H9 (cell line): ENCODE measurements around the gene SDHB. TPM values are rescaled to one million over a fixed set of nuclear protein-coding genes. Genes with fewer than 3 reads are reported as not detected.

Source experiments
- DNase-seq: peaks from one replicate; pipeline ENCODE4 v3.0.0-alpha.2; 2017
- H2AFZ ChIP-seq: one replicate; pipeline ENCODE4 v1.6.1; 2013; ENCODE audit warnings: mild to moderate bottlenecking, low read length, control low read depth, moderate library complexity
- H2AK5ac ChIP-seq: 2 replicates; pipeline ENCODE4 v1.6.1; 2013; ENCODE audit warnings: low read length, control low read depth, mixed read lengths; ENCODE audit not compliant: insufficient read length
- H2BK120ac ChIP-seq: one replicate; pipeline ENCODE4 v1.6.1; 2013; ENCODE audit warnings: low read depth, mild to moderate bottlenecking, low read length, control low read depth, inconsistent platforms; ENCODE audit not compliant: poor library complexity, severe bottlenecking
- H2BK12ac ChIP-seq: 2 replicates; pipeline ENCODE4 v1.6.1; 2013; ENCODE audit warnings: low read length, control low read depth, mixed read lengths, low read depth; ENCODE audit not compliant: insufficient read length
- H2BK15ac ChIP-seq: 2 replicates; pipeline ENCODE4 v1.6.1; 2013; ENCODE audit warnings: low read depth, low read length, control low read depth
- H2BK20ac ChIP-seq: one replicate; pipeline ENCODE4 v1.6.1; 2013; ENCODE audit warnings: low read depth, mild to moderate bottlenecking, low read length, control low read depth, inconsistent platforms; ENCODE audit not compliant: poor library complexity, severe bottlenecking
- H2BK5ac ChIP-seq: 2 replicates; pipeline ENCODE4 v1.6.1; 2013; ENCODE audit warnings: low read length, control low read depth, mixed read lengths; ENCODE audit not compliant: insufficient read length
- H3K14ac ChIP-seq: 2 replicates; pipeline ENCODE4 v1.6.1; 2013; ENCODE audit warnings: low read length, control low read depth; ENCODE audit not compliant: insufficient read depth
- H3K18ac ChIP-seq: 2 replicates; pipeline ENCODE4 v1.6.1; 2013; ENCODE audit warnings: low read depth, mild to moderate bottlenecking, mixed read lengths, low read length, control low read depth; ENCODE audit not compliant: insufficient read length
- H3K23ac ChIP-seq: 2 replicates; pipeline ENCODE4 v1.6.1; 2013; ENCODE audit warnings: low read length, control low read depth, mixed read lengths, low read depth; ENCODE audit not compliant: insufficient read length
- H3K23me2 ChIP-seq: 2 replicates; pipeline ENCODE4 v1.6.1; 2013; ENCODE audit warnings: low read depth, mild to moderate bottlenecking, mixed read lengths, low read length, control low read depth; ENCODE audit not compliant: insufficient read length, poor library complexity, severe bottlenecking
- H3K27ac ChIP-seq: 2 replicates; pipeline ENCODE4 v1.5.1; 2013; ENCODE audit warnings: low read length, control low read depth, mixed read lengths, low read depth; ENCODE audit not compliant: insufficient read length
- H3K27me3 ChIP-seq: 2 replicates; pipeline ENCODE4 v1.6.1; 2013; ENCODE audit warnings: low read length, control low read depth, inconsistent platforms; ENCODE audit not compliant: insufficient read depth
- H3K4ac ChIP-seq: 2 replicates; pipeline ENCODE4 v1.6.1; 2013; ENCODE audit warnings: low read depth, mild to moderate bottlenecking, control low read depth, inconsistent platforms, low read length, moderate library complexity
- H3K4me1 ChIP-seq: 2 replicates; pipeline ENCODE4 v1.6.1; 2013; ENCODE audit warnings: low read length, control low read depth, inconsistent platforms; ENCODE audit not compliant: insufficient read depth
- H3K4me2 ChIP-seq: 2 replicates; pipeline ENCODE4 v1.6.1; 2013; ENCODE audit warnings: low read length, control low read depth, mixed read lengths; ENCODE audit not compliant: insufficient read length, insufficient read depth
- H3K56ac ChIP-seq: 2 replicates; pipeline ENCODE4 v1.6.1; 2013; ENCODE audit warnings: low read depth, mild to moderate bottlenecking, mixed read lengths, low read length, control low read depth; ENCODE audit not compliant: insufficient read length
- H3K79me1 ChIP-seq: 2 replicates; pipeline ENCODE4 v1.6.1; 2013; ENCODE audit warnings: low read depth, mild to moderate bottlenecking, moderate library complexity, low read length, control low read depth, inconsistent platforms; ENCODE audit not compliant: insufficient read depth, poor library complexity, severe bottlenecking
- H3K79me2 ChIP-seq: 2 replicates; pipeline ENCODE4 v1.6.1; 2013; ENCODE audit warnings: low read length, control low read depth, inconsistent platforms; ENCODE audit not compliant: insufficient read depth
- H3K9ac ChIP-seq: 2 replicates; pipeline ENCODE4 v1.6.1; 2013; ENCODE audit warnings: low read length, control low read depth, mixed read lengths; ENCODE audit not compliant: insufficient read length; ENCODE audit errors: extremely low read depth
- H3K9me3 ChIP-seq: one replicate; pipeline ENCODE4 v1.6.1; 2013; ENCODE audit warnings: low read depth, low read length, inconsistent platforms; ENCODE audit not compliant: control insufficient read depth
- H3T11ph ChIP-seq: one replicate; pipeline ENCODE4 v1.6.1; 2013; ENCODE audit warnings: mild to moderate bottlenecking, low read length, control low read depth, inconsistent platforms
- H4K20me1 ChIP-seq: one replicate; pipeline ENCODE4 v1.6.1; 2013; ENCODE audit not compliant: control insufficient read depth, insufficient read length, insufficient read depth
- H4K5ac ChIP-seq: 2 replicates; pipeline ENCODE4 v1.6.1; 2013; ENCODE audit warnings: low read depth, mild to moderate bottlenecking, mixed read lengths, low read length, control low read depth; ENCODE audit not compliant: insufficient read length
- H4K8ac ChIP-seq: replicated peaks from 2 replicates; pipeline ENCODE4 v1.6.1; 2013; ENCODE audit warnings: low read length, control low read depth, mixed read lengths, low read depth; ENCODE audit not compliant: insufficient read length
- H4K91ac ChIP-seq: 2 replicates; pipeline ENCODE4 v1.6.1; 2013; ENCODE audit warnings: low read depth, mild to moderate bottlenecking, moderate library complexity, mixed read lengths, low read length, control low read depth; ENCODE audit not compliant: insufficient read length
- H3K27ac Mint-ChIP-seq, 3 experiments: 2 replicates in 2 of 3; 3 replicates in 1 of 3; pipeline ENCODE4 v1.8.0; 2020 to 2021; ENCODE audit warnings: mixed read lengths in 3 of 3, mild to moderate bottlenecking in 1 of 3, moderate library complexity in 1 of 3
- H3K27me3 Mint-ChIP-seq: 2 replicates; pipeline ENCODE4 v1.8.0; 2021; ENCODE audit warnings: low read depth, mild to moderate bottlenecking, moderate library complexity, mixed read lengths
- H3K36me3 Mint-ChIP-seq, 3 experiments: 2 replicates in 2 of 3; 3 replicates in 1 of 3; pipeline ENCODE4 v1.8.0; 2020 to 2021; ENCODE audit warnings: low read depth in 3 of 3, mixed read lengths in 3 of 3; ENCODE audit not compliant: insufficient read depth in 1 of 3
- H3K4me1 Mint-ChIP-seq, 2 experiments: 2 replicates each; pipeline ENCODE4 v1.8.0; 2020; ENCODE audit warnings: mixed read lengths in 2 of 2
- H3K4me3 Mint-ChIP-seq, 2 experiments: 2 replicates in 1 of 2; 3 replicates in 1 of 2; pipeline ENCODE4 v1.8.0; 2020 to 2021; ENCODE audit warnings: mild to moderate bottlenecking in 2 of 2, mixed read lengths in 2 of 2, moderate library complexity in 1 of 2
- H3K9me3 Mint-ChIP-seq, 2 experiments: 2 replicates in 1 of 2; 3 replicates in 1 of 2; pipeline ENCODE4 v1.8.0; 2020; ENCODE audit warnings: mild to moderate bottlenecking in 2 of 2, mixed read lengths in 2 of 2, moderate library complexity in 1 of 2
- WGBS: extraction: QIAGEN DNeasy Blood & Tissue Kit; methylation state at CpG from one replicate; pipeline ENCODE4 v1.1.7; 2013; ENCODE audit warnings: missing lambda C conversion rate, low lambda C conversion rate, mixed read lengths; ENCODE audit not compliant: insufficient read length; ENCODE audit errors: extremely low coverage; 5-methylcytosine and 5-hydroxymethylcytosine counted together
- total RNA-seq: library from RNA; stranded (reverse); gene quantifications from 2 replicates; pipeline ENCODE4 v1.2.1, GENCODE V29; 2021
- TF ChIP-seq, protein P1 (sequence below): fragments of 200-600 bp; sonication (generic); conservative IDR thresholded peaks from 3 replicates; pipeline ENCODE4 v1.8.0; 2021; ENCODE audit warnings: antibody characterized with exemption, mild to moderate bottlenecking

The SDHB gene
- total RNA-seq, 1 experiment from 2014 or later, result 77.5 TPM

DNA sequence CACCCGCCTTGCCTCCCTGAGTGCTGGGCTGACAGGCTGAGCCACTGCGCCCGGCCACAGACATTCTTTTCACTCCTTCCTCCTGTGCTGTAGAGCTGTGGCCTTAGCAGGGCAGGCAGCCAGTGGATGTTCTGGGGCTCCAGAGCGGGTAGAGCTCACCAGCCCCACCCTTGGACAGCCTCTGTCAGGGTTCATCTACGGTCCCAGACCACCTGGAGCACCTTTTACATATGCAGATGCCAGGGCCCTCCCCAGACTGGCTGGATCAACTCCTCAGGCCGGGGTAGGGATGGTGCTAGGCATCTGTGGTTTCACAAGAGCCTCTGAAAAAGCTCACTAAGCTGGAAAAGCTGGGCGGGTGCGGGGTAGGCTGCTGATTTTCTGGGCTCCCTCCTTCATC lies 46.7 kb downstream of the SDHB start:
- Histone ChIP-seq H3K27me3 (no peaks in the 10 kb centered on the region), H3K9ac (no peak overlapping the region), H4K8ac (no peak overlapping the region), H3K79me1 (no peaks in the 10 kb centered on the region), H3K18ac (no peak overlapping the region), H2AK5ac (no peak overlapping the region), H4K5ac (no peak overlapping the region), H2BK12ac (no peak overlapping the region), H3K9me3 (no peaks in the 10 kb centered on the region), H2AFZ (no peak overlapping the region), H2BK20ac (no peak overlapping the region), H3K4me2 (no peak overlapping the region), H3K27ac (no peak overlapping the region), H2BK120ac (no peak overlapping the region), H3K14ac (no peak overlapping the region), H3K79me2 (no peaks in the 10 kb centered on the region), H4K91ac (no peak overlapping the region), H4K20me1 (no peaks in the 10 kb centered on the region), H3K4ac (no peak overlapping the region), H3K23ac (no peak overlapping the region), H3K23me2 (peaks cover 4% of the 10 kb centered on the region), H3K56ac (no peak overlapping the region), H2BK5ac (no peak overlapping the region), H3K4me1 (no peaks in the 10 kb centered on the region; the same call in 1 of the 2 replicates), H2BK15ac (no peak overlapping the region), H3T11ph (no peak overlapping the region)
- H3K9me3 Mint-ChIP-seq, result no peaks in the 10 kb centered on the region; a peak in 1 of 5 replicates
- TF ChIP-seq, protein P1, sequence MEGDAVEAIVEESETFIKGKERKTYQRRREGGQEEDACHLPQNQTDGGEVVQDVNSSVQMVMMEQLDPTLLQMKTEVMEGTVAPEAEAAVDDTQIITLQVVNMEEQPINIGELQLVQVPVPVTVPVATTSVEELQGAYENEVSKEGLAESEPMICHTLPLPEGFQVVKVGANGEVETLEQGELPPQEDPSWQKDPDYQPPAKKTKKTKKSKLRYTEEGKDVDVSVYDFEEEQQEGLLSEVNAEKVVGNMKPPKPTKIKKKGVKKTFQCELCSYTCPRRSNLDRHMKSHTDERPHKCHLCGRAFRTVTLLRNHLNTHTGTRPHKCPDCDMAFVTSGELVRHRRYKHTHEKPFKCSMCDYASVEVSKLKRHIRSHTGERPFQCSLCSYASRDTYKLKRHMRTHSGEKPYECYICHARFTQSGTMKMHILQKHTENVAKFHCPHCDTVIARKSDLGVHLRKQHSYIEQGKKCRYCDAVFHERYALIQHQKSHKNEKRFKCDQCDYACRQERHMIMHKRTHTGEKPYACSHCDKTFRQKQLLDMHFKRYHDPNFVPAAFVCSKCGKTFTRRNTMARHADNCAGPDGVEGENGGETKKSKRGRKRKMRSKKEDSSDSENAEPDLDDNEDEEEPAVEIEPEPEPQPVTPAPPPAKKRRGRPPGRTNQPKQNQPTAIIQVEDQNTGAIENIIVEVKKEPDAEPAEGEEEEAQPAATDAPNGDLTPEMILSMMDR, result no peak
- no CpG with 5 or more reads among the region's 8 CpGs for WGBS
- peaks cover 4 to 34% (median 19%) of the 10 kb centered on the region in 3 experiments for H3K36me3 Mint-ChIP-seq
- DNase-seq, result peak; percentile 56
- H3K4me3 Mint-ChIP-seq, result peak overlapping the region in 1 of 2 experiments; percentile 50; a peak in 1 of 5 replicates
- H3K27ac Mint-ChIP-seq, result peak overlapping the region; percentile 48 to 79 (median 52); a peak in 2 of 7 replicates
- H3K4me1 Mint-ChIP-seq, result peaks cover 19 to 40% of the 10 kb centered on the region in 2 experiments
- no peaks in the 10 kb centered on the region for H3K27me3 Mint-ChIP-seq
